Measurements from ENCODE around the gene MYO18A. TPM values are rescaled to one million over a fixed set of nuclear protein-coding genes. Genes with fewer than 3 reads are reported as not detected.

MYO18A gene
- total RNA-seq, 2 donors from 2014 or later: 106 to 332 TPM

DNA sequence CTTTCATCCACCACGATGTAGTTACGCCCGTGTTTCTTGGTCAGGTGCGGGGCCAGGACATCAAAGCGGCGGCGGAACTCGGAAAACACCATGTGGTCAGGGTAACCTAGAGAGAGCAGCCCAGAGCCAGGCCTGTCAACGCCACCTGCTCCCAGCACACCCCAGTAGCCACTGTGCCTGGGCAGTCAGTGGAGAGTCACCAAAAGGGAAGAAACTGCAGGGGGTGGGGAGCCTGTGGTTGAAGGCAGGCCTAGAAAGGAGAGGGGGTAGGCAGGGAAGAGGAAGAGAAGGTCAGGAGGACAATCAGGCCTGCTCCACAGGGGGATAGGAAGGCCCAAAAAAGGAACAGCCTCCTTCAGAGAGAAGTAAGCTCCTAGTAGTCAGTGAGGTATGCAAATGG, 73.1 kb downstream of the MYO18A start:
- H3K4me3 ChIP-seq: no peak overlapping the region
- TF ChIP-seq, protein P1, sequence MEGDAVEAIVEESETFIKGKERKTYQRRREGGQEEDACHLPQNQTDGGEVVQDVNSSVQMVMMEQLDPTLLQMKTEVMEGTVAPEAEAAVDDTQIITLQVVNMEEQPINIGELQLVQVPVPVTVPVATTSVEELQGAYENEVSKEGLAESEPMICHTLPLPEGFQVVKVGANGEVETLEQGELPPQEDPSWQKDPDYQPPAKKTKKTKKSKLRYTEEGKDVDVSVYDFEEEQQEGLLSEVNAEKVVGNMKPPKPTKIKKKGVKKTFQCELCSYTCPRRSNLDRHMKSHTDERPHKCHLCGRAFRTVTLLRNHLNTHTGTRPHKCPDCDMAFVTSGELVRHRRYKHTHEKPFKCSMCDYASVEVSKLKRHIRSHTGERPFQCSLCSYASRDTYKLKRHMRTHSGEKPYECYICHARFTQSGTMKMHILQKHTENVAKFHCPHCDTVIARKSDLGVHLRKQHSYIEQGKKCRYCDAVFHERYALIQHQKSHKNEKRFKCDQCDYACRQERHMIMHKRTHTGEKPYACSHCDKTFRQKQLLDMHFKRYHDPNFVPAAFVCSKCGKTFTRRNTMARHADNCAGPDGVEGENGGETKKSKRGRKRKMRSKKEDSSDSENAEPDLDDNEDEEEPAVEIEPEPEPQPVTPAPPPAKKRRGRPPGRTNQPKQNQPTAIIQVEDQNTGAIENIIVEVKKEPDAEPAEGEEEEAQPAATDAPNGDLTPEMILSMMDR (IDR thresholded peaks at IDR 0.05): no peak

DNA sequence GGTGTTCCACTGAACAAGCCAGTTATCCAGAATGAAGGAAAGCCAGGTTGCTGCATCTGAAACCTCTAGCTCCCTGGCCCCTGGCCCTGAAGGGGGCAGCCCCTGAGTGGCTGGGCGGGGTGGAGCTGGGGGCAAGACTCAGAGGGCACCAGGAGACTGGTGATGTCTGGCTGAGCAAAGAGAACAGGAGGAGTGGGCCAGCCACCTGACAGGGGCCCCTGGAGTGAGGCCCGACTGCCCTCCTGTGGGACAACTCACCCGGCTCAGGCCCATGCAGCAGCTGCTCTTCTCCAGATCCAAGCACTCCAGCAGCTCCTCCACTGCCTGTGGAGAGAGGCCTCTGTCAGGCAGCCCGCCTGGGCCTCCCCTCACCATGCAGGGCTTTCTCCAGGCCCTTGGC, 76.9 kb downstream of the MYO18A start:
- ATAC-seq (ENCODE audit: insufficient number of reproducible peaks, low FRiP score, low read depth) (no peak), DNase-seq (ENCODE audit: low spot score) (no peak)
- H3K4me3 ChIP-seq: no peak overlapping the region
- no peaks in the 10 kb centered on the region for H3K4me1 ChIP-seq (ENCODE audit: control insufficient read depth in 1 of 2, low read depth in 2 of 2)
- no peak overlapping the region for H3K27ac ChIP-seq
- no peaks in the 10 kb centered on the region for H3K9me3 ChIP-seq
- peaks cover 65% of the 10 kb centered on the region for H3K36me3 ChIP-seq
- TF ChIP-seq, protein P1 (IDR thresholded peaks at IDR 0.05): no peak
- H3K27me3 ChIP-seq (replicated peaks; ENCODE audit: insufficient read depth): no peaks in the 10 kb centered on the region

More for the DNA sequence above, 73.1 kb downstream of the MYO18A start:
- Histone ChIP-seq H3K27me3 (replicated peaks; ENCODE audit: insufficient read depth) (no peaks in the 10 kb centered on the region), H3K27ac (no peak overlapping the region), H3K36me3 (peaks cover 70% of the 10 kb centered on the region), H3K4me1 (ENCODE audit: control insufficient read depth in 1 of 2, low read depth in 2 of 2) (peaks cover 0 to 5% of the 10 kb centered on the region in 2 donors), H3K9me3 (no peaks in the 10 kb centered on the region)
- DNase-seq (ENCODE audit: low spot score): no peak
- no peak for ATAC-seq (ENCODE audit: insufficient number of reproducible peaks, low FRiP score, low read depth)

DNA sequence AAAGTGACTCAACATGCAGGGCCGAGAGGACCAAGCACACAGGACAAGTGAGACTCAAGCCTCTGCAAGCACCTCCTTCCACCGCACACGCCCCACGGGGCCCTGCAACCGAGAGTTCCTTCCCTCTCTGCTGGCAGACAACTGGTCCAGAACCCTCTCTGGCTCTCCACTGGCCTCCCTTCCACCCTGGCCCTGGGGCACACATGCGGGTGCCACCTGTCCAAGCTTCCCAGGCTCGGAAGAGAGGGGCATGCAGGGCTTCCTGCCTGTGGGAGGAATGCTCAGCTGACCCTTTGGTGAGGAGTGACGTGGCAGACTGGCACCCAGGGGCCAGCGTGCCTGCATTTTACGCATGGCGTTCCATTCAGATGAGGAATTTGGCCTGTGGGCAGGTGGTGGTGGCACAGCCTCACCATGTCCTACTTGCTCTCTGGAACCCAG, 77.4 kb downstream of the MYO18A start:
- ATAC-seq (ENCODE audit: insufficient number of reproducible peaks, low FRiP score, low read depth) (no peak), DNase-seq (ENCODE audit: low spot score) (no peak)
- Histone ChIP-seq H3K4me1 (ENCODE audit: control insufficient read depth in 1 of 2, low read depth in 2 of 2) (no peaks in the 10 kb centered on the region), H3K36me3 (peaks cover 70% of the 10 kb centered on the region), H3K4me3 (no peak overlapping the region), H3K27ac (no peak overlapping the region), H3K27me3 (replicated peaks; ENCODE audit: insufficient read depth) (no peaks in the 10 kb centered on the region), H3K9me3 (no peaks in the 10 kb centered on the region)
- TF ChIP-seq, protein P1 (IDR thresholded peaks at IDR 0.05): no peak

DNA sequence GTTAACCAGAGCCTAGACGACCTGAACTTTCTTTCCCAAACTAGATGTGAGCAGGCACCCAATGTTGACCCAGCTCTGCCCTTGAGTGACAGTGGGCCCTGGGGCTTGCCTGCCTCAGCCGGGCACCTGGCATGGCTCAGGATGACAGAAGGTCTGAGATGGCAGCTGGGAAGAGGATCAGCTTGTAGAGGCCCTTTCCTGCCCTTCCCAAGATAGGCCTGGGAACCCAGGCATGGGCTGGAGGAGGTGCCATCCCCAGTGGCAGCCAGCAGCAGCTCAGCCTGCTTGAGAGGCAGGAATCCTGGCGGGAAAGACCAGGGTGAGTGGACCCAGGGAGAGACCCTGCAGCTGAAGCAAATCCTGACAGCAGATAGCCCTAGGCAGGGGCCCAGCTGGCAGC, 78.2 kb downstream of the MYO18A start:
- Histone ChIP-seq H3K27ac (no peak overlapping the region), H3K4me1 (ENCODE audit: control insufficient read depth in 1 of 2, low read depth in 2 of 2) (no peaks in the 10 kb centered on the region), H3K9me3 (no peaks in the 10 kb centered on the region), H3K36me3 (peaks cover 77% of the 10 kb centered on the region), H3K4me3 (no peak overlapping the region), H3K27me3 (replicated peaks; ENCODE audit: insufficient read depth) (no peaks in the 10 kb centered on the region)
- ATAC-seq (ENCODE audit: insufficient number of reproducible peaks, low FRiP score, low read depth) (no peak), DNase-seq (ENCODE audit: low spot score) (no peak)
- TF ChIP-seq, protein P1 (IDR thresholded peaks at IDR 0.05): no peak

DNA sequence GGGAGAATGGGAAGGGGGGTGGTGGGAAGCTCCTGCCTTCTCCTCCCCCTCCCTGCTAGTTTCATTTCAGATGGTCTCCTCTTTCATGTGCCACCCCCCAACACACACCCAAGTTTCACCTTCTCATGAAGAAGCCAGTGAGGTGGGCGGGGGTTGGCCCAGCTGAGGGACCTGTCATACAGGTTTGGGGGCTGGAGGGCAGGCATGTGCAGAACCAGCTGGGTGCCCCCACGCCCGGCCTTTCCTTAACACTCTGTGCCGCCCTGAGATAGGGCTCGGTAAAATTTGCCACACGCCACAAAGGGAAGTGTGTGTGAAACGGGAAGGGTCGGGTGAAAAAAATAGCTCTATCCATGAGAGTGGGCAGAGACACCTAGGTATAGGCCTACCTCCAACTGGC, 79.9 kb downstream of the MYO18A start:
- TF ChIP-seq, protein P1 (IDR thresholded peaks at IDR 0.05): no peak
- no peak for DNase-seq (ENCODE audit: low spot score)
- no peaks in the 10 kb centered on the region for H3K27me3 ChIP-seq (replicated peaks; ENCODE audit: insufficient read depth)

More for the DNA sequence above, 79.9 kb downstream of the MYO18A start:
- H3K9me3 ChIP-seq: no peaks in the 10 kb centered on the region
- no peak overlapping the region for H3K27ac ChIP-seq
- peaks cover 76% of the 10 kb centered on the region for H3K36me3 ChIP-seq
- H3K4me1 ChIP-seq (ENCODE audit: control insufficient read depth in 1 of 2, low read depth in 2 of 2): no peaks in the 10 kb centered on the region
- ATAC-seq (ENCODE audit: insufficient number of reproducible peaks, low FRiP score, low read depth): no peak
- no peak overlapping the region for H3K4me3 ChIP-seq

Measured in thoracic aorta (tissue), 2 donors.